Jurkat, Clone E6-1 (cell line): ENCODE data around the gene USF2.

Experiments used
- DNase-seq: peaks from one replicate; pipeline ENCODE4 v3.0.0-alpha.2; 2011; ENCODE audit warnings: low read depth, low spot score
- H3K4me3 ChIP-seq: 2 replicates; pipeline ENCODE4 v1.5.1; 2011; ENCODE audit warnings: mild to moderate bottlenecking, low read length, control low read depth, moderate library complexity

USF2 gene

DNA sequence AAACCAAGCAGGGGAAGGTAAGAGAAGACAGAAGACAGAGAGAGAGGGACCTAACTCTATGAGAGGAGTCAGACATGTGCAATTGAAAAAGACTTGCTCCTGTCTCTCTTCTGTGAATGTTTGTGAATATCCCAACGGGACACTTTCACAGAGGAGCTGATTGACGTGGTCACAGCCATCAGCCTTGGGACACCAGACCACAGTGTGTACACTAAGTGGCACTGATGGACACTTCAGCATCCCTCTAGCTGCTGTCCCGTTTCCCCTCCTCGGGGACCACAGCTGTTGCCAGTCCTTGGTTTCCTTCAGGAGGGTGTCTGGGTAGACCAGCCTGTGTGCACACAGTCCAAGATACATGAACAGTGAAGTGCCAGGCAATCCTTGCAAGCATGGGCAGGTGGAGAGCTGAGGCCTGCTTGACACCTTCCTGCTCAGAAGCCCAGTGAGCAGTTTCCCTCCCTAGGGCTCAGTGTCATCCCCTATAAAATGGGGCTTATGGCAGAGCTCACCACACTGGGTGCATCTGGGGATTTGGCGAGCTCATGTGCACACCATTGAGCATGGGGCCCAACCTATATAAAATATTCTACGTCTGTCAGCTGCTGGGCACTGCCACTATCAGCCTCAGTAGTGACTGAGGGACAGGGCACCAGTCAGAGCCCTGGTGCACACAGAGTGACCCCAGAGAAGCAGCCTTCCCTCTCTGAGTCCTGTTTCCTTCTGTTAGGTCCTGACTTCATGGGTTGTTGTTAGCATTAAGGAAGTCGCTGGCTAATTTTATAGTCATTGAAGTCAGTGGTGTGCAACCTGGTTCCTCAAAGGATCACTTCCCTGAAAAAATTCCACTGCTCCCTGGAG is 4.3 kb upstream of the USF2 start:
- H3K4me3 ChIP-seq: no peak overlapping the region
- no peak for DNase-seq

DNA sequence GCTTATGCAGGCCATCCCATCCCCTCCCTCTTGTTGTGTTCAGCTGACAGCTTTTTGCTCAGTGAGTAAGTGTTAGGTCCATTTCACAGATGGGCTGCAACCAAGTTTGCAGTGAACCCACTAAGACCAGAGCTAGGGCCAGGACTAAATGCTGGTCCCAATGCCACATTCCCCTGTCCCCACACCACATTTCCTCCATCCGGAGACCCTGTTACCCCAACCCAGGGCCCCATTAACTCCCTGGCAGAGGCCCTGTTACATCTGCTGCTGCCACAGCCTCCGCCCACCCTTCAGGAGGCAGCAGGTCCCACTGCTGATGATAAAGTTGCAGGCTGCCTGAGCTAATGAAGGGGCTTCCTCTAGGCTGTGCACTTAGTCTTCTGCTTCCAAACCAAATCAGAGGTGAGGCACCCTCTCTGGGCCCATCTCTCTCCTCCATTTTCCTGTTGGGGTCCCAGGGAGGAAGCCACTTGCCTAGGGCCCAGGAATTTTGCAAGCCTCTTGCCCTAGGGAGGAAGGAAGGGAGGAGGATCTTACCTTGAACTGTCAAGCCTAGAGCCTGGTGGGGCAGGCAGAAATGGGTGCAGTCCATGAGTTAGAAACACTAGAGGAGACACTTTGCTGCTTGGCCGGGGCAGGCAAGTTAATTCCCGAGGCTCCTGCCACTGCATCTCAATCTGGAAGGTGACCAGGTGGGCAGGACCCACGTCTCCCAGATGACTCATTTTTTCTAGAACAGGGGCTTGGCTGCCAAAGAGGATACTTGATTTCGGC is 3.4 kb upstream of the USF2 start:
- DNase-seq: no peak
- H3K4me3 ChIP-seq: no peak overlapping the region

- H3K4me3 ChIP-seq: no peak overlapping the region
These were observed 2.8 kb upstream of the USF2 start for GRCh38 chr19:35265900-35266519.

DNA sequence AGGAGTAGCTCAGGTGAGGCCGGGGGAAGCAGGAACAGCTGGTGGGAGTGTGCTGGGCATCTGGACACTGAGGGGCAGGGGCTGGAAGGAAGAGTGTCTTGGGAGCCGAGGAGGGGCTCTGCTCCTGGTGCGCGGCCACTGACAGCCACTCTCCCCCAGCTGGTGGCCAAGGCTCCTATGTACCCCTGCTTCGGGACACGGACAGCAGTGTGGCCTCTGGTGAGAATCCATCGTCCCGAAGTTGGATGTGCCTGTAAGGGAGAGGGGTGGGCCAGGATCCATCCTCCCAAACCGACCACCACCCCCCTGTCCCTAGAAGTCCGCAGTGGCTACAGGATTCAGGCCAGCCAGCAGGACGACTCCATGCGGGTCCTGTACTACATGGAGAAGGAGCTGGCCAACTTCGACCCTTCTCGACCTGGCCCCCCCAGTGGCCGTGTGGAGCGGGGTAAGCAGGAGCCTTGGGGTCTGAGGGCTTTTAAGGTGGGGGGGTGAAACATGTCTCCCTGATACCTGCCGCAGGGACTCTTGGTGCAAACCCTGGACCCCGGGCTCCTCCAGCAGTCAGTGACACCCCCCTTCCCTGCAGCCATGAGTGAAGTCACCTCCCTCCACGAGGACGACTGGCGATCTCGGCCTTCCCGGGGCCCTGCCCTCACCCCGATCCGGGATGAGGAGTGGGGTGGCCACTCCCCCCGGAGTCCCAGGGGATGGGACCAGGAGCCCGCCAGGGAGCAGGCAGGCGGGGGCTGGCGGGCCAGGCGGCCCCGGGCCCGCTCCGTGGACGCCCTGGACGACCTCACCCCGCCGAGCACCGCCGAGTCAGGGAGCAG is 2.0 kb upstream of the USF2 start:
- H3K4me3 ChIP-seq: peak overlapping the region; percentile 87
- DNase-seq: no peak

More at GRCh38 chr19:35265900-35266519, 2.8 kb upstream of the USF2 start:
- DNase-seq: no peak

- no peak for DNase-seq
- peak overlapping the region; percentile 87 for H3K4me3 ChIP-seq
These were observed 1.4 kb upstream of the USF2 start for GRCh38 chr19:35267353-35267817.

DNA sequence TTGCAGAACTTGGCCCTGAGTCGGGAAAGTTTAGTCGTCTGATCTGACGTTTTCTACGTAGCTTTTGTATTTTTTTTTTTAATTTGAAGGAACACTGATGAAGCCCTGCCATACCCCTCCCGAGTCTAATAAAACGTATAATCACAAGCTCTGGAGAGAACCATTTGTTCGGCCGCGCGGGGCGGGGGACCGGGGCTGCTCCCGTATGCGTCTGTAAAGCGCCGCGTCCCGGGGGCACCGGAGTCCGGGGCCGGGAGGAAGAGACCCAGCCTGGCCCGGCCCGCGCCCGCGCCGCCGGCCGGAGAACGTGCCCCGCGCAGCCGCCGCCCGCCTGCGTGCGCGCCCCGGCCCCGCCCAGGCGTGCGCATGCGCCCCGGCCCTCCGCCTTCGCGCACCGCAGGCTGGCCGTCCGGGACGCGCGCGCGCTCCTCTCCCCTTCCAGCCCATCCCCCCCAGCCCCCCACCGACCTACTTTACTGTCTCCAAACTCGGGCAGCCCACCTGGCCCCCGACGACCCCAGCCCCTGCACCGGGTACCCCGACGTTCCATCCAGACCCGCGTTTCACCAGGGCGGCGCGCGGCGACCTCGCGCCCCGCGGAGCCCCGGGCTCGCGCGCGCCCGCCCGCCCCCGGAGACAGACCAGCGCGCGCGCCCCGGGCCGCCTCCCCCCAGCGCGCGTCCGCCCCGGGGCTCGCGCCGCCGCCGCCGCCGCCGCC is 785 bp upstream of the USF2 start:
- peak; percentile 37 for DNase-seq
- H3K4me3 ChIP-seq: peak overlapping the region; percentile 87

- peak; percentile 49 for DNase-seq
- peak overlapping the region; percentile 51 for H3K4me3 ChIP-seq
These were observed 816 bp downstream of the USF2 start for GRCh38 chr19:35269438-35270117.

DNA sequence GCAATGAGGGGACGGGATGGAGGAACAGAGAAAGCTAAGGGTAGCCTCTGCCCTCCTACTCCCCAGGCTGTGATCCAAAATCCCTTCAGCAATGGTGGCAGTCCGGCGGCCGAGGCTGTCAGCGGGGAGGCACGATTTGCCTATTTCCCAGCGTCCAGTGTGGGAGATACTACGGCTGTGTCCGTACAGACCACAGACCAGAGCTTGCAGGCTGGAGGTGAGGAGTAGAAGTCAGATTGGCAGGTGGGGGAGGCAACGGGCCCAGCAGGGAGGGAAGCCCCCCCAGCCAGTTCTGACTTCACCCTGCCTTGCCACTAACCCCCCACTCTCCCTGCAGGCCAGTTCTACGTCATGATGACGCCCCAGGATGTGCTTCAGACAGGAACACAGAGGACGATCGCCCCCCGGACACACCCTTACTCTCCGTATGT is 1.6 kb downstream of the USF2 start:
- H3K4me3 ChIP-seq: no peak overlapping the region
- no peak for DNase-seq

- no peak overlapping the region for H3K4me3 ChIP-seq
- DNase-seq: no peak
These were observed 2.8 kb downstream of the USF2 start for GRCh38 chr19:35271546-35271945.

DNA sequence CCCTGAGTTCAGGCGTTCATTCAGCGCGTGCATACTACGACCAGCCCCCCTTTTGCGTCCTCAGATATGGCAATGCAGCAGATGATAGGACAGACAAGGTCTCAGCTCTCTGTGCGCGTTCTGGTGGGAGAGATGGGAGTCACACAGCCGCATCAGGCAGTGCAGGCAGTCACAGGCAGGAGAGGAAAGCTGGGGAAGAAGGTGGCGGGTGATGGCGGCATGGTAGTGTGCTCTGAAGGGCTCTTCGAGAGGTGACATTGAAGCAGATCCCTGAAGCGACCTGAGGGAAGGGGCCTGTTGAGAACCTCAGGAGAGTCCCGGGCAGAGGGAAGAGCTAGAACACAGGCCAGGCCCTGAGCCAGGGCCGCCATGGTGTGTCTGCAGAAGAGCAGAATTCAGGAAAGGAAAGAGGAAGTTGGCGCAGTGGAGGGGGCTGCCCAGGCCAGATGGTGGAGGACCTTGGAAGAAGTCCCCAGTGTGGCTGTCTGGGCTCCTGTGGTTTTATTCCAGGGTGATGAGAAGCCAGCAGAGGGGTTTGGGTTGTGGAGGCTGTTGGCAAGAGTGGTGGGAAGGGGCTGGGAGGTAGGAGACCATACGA is 3.5 kb downstream of the USF2 start:
- DNase-seq: no peak

DNA sequence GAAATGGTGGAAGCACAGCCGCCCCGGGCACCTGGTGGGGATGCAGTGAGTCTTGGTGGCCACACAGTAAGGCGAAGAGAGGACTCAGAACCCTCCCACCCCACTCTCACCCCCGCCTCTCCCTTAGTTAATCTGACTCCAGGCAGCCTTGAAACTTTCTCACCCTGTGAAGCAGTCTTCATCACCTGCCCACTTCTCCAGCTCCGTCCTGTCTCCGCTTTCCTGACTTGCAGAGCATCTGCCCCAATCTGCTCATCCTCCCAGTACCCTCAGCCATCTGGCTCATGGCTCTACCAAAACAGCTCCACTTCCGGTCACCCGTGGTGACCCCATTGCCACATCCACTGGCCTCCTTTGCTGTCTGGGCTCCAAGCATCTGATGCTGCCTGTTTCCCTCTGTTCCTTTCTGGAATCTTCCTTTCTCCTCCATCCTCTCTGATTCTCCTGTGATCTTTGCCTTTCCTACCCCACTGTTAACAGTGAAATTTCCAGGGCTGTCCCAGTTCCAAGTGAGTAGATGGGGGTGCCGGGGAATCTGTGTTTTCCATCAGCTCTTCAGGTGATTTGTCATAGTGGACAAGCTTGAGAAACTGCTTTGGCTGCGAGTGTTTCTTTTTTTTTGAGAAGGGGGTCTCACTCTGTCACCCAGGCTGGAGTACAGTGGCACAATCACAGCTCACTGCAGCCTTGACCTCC is 4.3 kb downstream of the USF2 start:
- DNase-seq: no peak
- H3K4me3 ChIP-seq: no peak overlapping the region

More for the DNA sequence above, 3.5 kb downstream of the USF2 start:
- H3K4me3 ChIP-seq: no peak overlapping the region

- H3K4me3 ChIP-seq: no peak overlapping the region
- DNase-seq: no peak
These were observed 5.0 kb downstream of the USF2 start for GRCh38 chr19:35273686-35274259.

DNA sequence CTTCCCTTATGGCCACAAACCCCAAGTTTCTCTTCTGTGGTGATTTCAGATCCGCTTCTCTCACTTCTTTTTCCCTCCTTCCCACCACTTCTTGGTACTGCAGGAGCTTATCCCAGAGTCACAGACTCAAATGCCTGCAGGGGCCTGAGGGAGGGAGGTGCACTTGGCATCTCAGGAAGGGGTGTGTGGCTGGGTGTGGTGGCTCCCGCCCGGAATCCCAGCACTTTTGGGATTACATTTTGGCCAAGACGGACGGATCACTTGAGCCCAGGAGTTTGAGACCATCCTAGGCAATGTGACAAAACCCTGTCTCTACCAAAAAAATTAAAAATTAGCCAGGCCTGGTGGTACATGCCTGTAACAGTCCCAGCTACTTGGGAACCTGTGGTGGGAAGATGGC is 5.6 kb downstream of the USF2 start:
- no peak overlapping the region for H3K4me3 ChIP-seq
- no peak for DNase-seq

GRCh38 chr19:35276706-35277281 is 8.0 kb downstream of the USF2 start:
- DNase-seq: no peak

DNA sequence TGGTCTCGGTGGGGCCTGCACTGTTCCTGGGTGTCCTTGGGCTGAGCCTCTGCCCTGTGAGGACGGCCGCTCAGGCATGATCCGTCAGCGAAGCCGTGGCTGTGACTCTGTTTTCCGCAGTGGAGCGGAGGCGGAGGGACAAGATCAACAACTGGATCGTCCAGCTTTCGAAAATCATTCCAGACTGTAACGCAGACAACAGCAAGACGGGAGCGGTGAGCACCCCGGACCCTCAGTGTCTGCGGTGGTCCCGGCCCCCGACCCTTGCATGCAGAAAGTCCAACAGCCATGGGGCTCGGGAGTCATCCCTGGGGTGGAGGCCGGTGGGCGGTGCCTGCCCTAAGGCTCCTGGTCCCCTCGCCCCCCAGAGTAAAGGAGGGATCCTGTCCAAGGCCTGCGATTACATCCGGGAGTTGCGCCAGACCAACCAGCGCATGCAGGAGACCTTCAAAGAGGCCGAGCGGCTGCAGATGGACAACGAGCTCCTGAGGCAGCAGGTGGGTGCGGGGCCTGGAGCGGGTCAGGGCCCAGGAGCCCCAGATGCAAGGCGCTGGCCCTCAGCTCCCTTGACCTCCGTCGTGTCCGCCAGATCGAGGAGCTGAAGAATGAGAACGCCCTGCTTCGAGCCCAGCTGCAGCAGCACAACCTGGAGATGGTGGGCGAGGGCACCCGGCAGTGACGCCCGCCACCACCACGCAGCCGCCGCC is 10.0 kb downstream of the USF2 start:
- no peak for DNase-seq
- H3K4me3 ChIP-seq: no peak overlapping the region

More at GRCh38 chr19:35276706-35277281, 8.0 kb downstream of the USF2 start:
- no peak overlapping the region for H3K4me3 ChIP-seq

GRCh38 chr19:35279374-35279773 is 10.6 kb downstream of the USF2 start:
- DNase-seq: no peak
- H3K4me3 ChIP-seq: no peak overlapping the region
